GM18517 (cell line): Measurements from ENCODE around the gene CPEB4.

ENCODE experiments used
- ATAC-seq: cut with Tn5 transposase; IDR thresholded peaks from one replicate; pipeline ENCODE4 v1.9.1; 2021; ENCODE audit warnings: mild to moderate bottlenecking, moderate library complexity; ENCODE audit not compliant: unreplicated experiment

The CPEB4 gene

DNA sequence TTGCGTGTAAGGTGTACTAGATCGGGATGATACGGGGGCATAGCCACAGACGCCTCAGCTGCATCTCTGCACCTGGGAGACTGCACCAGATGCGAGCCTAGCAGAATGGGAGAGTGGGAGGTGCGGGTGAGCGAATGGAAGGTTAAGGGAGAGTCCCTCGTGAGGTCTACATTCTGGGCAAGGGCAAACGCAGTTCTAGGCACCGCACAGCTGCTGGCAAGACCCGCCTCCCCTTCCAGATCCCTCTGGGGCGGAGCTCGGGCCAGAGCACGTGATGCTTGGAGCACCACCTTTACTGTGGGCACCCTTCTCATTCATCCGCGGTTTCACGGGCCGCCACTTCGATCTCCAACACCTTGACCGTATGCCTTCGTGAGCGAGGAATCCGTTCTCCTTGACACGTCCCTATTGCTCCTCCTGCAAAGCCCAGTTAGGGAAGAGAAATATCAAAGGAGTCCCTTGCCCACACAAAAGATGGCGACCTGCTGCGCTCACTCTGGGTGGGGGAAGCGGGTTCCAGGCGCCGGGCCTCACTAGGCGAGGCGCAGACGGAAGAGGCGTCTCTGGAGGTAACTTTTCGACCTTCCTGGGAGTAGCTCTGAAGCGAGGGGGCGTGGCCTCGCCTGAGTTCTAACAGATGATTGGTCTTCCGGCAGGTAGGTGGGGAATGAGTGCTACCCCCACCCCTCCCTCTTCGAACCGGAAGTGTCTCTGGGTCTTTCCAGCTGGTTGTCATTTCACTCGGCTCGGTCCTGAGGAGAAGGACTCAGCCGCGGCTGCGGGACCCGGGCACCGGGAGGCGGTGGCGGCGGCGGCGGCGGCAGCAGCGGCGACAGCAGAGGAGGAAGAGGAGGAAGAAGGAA, at the start of gene CPEB4:
CPEB4 (plus strand) TSS at position 740 of the 863 bp plus-strand sequence. CDS start 1,385 bp downstream, outside the sequence.
- peak; percentile 88 for ATAC-seq

DNA sequence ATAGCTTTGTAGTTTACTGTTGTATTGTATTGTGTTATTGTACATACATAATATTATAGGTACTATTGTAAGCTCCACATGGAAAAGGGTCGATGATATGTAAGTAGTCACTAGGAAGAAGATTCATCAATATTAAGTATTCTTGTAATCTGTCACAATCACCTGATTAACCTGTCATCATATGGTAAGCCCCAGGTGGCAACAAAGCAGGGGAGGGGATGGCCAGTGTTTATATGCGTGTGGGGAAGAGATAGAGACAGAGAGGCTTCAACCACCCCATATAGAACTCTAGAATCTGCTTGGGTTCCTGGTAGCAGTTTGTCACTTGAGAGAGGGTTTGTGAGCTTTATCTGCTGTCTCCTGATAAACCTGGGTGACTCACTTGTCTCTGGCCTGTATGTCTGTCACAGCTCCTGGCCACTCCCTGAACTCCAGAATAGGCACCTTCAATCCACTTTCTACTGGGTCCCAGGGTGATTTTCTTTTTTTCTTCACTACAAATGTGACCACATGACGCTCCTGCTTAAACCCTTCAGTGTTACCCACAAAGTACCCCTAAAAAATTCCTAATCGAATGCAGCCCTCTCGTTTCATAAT, 48.9 kb upstream of the CPEB4 start:
- no peak for ATAC-seq

DNA sequence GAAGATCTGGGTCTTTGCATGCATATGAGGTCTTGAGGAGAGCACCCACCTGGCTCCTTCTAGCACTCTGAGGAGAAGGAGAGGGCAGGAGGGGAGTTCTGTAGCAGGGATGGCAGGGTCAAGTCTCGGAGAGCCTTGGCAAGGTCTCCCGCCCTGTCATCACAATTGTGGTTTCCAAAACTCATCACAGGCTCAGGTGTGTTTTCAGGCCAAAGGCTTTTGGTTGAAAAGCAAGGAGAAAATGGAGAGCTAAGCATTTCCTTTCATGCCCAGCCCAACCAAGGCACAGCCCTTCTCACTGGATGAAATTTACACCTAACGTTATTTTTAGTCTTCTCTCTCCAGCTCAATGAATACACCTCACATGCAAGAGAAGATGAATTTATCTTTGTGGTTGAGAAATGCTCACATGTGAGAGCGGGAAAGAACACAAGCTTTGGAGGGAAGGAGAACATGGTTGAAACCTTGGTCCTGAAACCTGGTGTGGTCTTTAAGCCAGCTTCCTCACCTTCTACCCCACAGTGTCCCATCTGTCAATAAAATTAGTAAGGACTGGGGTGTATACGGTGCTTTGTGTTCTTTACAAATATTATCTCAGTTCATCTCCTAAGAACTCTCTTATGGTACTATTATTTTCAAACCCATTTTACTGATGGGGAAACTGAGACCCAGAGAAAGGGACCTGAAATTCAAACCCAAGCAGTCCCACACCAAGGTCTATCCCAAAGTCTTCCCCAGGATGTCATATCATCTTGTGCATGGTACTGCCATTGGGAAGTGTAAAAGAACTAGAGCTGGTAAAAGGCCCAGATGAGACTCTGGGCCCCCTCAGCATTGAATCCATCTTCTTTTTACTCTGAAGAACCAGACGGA, 47.8 kb upstream of the CPEB4 start:
- no peak for ATAC-seq

DNA sequence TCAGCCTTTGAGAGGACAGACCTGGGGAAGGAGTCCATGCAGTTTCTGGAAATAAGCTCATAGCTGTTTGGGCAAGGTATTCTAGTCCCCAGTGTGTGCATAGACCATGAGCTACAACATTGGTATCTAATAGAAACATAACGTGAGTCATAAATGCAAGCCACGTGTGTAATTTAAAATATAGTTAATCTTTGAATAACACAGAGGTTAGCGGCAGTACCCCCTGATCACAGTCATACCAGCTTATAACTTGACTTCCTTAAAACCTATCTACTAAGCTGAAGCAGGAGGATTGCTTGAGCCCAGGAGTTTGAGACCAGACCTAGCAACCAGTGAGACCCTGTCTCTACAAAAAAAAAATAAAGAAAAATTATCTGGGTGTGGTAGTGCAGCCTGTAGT, 46.4 kb upstream of the CPEB4 start:
- ATAC-seq, result no peak

DNA sequence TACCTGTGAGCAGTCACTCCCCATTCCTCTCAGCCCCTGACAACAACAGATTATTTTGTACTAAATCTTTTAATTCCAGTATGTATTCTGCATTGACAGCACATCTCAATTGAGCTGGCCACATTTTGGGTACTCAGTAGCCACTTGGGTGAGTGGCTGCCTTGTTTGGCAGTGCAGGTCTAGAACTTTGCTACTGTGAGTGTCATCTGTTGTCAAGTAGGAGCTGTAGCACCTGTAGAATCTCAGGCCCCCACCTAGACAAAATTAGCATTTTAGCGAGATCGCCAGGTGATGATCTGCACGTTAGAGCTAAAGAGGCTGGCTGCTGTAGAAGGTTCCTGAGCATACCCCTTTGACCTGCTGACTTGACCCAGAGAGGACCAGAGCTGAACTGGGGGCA, 44.4 kb upstream of the CPEB4 start:
- no peak for ATAC-seq

DNA sequence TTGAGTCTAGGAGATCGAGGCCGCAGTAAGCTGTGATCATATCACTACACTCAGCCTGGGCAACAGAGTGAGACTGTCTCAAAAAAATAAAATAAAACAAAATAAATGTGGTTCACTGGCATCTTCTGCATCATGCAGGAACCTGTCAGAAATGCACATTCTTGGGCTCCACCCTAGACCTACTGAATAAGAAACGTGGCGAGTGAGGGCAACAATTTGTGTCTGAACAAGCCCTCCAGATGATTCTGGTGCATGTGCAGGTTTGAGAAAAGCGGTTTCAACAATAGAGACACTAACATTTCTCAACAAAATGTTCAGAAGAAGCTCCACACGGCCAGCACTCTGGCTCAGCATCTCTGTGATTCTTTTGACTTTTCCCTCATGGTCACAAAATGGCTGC, 42.8 kb upstream of the CPEB4 start:
- no peak for ATAC-seq

DNA sequence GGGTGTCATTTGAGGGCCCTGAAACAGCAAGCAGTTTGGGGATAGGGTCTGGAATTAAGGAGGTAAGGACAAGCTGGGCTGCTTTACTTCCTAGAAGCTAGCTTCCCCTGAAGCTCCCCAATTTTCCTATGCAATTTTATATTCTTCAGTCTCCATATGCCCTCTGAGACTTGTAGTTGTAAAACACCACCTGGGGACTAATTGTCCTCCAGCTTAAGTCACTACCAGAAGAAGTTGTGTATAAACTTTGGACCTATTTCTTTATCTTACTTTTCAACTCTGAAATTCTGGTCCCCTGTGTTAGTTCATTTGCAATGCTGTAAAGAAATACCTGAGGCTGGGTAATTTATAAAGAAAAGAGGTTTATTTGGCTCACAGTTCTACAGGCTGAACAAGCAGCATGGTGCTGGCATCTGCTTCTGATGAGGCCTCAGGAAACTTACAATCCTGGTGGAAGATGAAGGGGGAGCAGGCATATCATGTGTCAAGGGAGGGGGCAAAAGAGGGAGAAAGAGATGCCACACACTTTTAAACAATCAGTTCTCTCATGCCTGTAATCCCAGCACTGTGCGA, 41.1 kb upstream of the CPEB4 start:
- ATAC-seq, result no peak

DNA sequence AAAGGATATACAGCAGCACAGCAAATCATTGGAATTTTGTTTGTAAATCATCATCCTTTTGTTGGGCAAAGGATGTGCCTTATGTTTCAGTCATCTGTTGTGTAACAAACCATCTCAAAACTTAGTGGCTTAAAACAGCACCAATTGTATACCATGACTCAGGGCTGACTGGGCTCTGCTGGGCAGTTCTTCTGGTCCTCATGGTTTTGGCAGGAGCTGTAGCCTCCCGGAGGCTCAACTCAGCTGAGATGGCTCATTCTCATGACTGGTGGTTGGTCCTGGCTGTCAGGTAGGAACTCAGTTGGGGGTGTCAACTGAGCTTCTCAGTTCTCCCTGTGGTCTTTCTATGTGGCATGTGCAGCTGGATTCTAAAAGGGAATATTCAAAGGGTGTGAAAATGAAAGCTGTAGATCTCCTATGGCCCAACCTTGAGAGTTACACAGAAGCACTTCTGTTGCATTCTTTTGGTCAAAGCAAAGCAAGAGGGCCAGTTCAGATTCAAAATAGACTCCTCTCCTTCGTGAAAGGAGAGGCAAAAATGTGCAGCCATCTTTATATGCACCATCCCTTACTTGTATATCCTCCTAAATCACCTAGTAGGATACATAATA, 39.1 kb upstream of the CPEB4 start:
- ATAC-seq, result no peak

DNA sequence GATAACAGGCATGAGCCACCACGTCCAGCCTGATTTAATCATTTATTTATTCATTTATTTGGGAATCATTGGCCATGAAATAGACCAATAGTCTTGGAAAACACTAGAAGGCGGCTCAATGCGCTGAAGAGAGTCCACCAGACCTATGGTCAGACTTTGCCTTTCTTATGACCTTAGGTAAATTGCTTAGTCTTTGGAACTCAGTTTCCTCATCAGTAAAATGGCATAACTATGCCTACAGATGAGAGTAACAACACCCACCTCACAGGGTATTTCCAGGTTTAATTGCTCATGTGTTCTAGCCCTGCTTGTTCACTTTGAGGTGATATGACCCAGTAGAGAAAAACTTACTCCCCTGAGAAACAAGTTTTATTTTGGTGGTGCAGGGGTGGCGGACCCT, 38.2 kb upstream of the CPEB4 start:
- ATAC-seq, result no peak

DNA sequence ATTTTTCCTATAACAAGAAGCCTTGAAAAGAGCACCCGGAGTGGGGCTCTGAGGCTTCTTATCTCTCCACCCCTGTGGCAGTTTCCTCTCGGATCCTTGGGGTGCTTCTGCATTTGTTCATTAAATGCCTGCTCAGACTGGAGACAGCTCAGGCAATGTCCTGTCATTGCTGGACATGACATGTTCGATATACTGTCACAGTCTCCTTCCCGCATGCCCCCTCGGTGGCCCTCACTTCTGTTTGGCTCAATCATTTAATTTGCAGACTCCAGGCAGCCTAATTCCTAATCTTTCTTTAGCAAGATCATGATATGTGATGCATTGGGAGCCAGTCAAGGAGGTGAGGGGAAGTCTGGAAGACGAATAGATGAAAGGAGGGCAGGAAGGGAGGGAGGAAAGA, 37.5 kb upstream of the CPEB4 start:
- ATAC-seq, result no peak

DNA sequence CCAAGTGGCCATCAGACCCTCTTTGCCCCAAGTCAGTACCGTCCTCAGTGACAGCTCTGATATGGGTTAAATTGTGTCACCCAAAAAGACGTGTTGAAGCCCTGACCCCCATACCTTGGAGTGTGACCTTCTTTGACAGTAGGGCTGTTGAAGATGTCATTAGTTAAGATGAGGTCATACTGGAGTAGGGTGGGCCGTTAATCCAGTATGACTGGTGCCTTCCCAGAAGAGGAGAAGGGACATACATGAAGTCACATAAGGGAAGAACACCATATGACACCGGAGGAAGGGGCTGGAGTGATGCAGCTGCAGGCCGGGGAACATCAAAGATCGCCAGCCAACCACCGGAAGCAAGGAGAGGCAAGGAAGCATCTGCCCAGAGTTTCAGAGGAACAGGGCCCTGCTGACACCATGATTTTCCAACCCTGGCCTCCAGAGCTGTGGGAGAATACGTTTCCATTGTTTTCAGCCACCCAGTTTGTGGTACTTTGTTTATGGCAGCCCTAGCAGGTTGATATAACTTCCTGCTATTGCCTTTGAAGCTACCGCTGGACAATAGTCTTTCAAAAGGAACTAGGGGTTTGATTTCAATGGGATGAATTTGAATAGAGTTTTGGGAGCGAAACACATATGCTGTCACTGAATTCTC, 36.4 kb upstream of the CPEB4 start:
- ATAC-seq, result no peak

DNA sequence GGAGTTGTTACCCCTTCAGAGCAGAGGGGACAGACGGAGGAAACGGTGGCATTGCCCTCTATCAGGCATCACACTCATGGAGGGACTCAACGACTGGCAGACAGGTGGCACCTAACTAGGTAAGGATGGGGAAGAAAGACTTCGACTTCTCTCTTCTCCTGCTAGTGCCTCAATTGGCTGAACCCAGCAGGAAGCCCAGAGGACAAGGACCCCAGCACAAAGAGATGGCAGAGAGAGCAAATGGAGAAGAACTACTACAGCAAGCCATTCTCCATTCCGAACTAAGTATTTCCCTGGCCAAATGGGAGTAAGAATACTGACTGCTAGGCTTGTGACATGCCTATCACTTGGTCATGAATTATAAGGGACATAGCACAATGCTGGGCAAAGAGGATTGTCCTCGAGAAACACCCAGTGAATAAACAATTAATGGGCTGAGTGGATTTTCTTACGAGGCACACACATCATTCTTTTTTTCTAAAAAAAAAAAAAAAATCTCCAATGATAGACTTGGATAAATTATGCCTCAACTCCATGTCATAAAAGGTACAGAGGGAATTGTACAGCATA, 35.3 kb upstream of the CPEB4 start:
- ATAC-seq, result no peak

DNA sequence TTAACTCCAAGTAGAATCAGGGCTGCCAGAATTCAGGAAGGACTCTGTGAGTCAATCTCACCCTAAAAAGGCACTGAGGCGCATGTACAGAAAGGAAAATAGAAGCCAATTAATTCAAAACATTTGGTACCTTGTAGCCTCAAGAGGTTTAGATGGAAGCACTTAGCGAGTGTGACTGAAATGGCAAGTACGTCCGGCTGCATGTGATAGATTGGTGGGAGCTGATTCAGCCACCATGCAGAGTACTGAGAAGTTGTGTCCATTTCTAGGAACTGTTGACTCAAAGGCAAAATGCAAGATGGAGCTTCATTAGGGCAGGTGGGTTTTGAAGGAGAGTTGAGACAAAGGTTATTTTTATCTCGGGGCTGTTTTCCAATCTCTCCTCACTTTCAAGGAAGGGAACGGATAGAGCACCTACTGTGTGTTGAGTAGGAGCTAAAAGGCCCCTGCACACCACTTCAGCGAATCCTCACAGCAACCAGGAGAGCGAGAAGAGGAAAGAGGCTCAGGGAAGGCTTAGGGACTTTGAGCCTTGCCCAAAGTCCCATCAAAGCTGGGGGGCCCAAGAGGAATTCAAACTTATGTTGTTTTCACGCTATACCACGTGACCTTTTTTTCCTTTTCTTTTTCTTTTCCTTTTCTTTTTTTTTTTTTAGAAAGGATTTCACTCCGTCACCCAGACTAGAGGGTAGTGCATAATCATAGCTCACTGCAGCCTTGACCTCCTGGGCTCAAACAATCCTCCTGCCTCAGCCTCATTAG, 34.6 kb upstream of the CPEB4 start:
- no peak for ATAC-seq

DNA sequence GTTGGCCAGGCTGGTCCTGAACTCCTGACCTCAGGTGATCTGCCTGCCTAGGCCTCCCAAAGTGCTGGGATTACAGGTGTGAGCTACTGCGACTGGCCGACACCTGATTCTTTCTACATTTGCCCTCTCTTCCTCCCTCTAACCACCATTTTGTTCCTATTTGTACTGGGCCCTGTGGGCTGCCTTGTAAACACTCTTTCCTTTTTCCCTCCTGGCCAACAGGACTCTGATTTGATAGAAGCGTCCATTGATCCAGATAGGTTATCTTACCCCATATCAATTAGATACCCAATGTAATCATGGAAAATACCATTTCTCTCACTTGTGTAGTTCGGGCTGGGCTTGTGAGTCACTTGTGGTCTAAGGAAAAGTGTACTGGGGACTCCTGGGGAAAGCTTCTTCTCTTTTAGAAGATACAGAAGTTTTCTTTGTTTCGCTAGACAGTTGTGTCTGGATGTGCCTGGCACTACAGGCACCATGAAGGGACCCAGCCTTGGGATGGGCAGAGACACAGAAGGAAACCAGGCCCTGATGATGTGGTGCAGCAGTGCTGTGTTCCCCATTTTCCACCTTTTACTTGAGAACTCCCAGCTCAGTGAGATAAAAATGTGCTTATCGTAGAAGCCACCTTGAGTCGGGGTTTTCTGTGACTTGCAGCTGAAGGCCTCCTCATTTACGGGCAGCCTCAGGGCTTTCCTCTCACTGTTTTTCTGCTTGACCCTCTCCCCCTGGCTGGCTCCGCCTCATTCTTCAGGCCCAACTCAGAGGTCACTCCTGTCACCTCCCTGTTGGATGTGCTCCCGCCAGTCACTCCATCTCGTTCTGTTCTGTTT, 32.8 kb upstream of the CPEB4 start:
- no peak for ATAC-seq

DNA sequence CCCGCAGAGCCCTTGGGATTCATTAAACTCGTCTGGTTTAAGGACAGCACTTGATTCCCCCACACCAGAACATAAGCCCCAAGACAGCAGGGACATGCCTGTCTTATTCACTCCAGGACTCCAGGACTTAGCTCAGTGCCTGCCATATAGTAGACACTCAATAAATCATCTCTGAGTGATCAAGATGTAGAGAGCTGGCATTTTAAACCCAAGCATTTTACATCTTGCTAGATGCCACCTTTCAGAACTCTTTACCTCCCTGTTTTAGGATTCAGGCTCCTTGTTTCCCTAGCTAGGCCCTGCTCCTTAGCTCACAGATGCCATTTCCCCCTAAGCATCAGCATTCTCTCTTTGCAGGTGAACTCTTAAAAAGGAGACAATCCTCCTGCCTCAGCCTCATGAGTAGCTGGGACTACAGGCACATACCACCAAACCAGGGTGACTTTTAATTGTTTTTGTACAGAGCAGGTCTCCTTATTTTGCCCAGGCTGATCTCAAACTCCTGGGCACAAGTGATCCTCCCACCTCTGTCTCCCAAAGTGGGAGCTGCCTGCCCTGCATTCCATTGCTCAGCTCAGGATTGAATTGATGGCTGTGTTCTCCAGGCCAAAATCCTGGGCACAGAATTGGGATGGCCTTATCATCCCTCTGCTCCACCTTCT, 32.0 kb upstream of the CPEB4 start:
- no peak for ATAC-seq

DNA sequence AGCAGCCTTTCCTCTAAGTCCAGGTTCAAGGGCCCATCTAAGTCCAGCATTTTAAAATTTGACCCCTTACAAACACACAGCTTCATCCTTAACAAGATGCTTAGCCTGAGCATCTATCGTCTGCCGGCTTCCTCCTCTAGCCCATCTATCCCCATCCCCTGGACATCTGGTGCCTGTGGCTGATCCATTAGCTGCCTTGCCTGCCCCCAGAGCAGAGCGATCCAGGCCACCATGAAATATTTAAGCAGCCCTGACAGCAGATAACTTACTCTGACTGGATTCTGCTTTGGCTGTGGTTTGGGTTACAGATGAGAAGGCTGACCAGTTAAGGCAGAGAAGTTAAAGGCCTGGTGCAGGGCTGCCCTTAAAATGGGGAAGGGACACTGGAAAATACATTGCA, 30.9 kb upstream of the CPEB4 start:
- ATAC-seq, result no peak

DNA sequence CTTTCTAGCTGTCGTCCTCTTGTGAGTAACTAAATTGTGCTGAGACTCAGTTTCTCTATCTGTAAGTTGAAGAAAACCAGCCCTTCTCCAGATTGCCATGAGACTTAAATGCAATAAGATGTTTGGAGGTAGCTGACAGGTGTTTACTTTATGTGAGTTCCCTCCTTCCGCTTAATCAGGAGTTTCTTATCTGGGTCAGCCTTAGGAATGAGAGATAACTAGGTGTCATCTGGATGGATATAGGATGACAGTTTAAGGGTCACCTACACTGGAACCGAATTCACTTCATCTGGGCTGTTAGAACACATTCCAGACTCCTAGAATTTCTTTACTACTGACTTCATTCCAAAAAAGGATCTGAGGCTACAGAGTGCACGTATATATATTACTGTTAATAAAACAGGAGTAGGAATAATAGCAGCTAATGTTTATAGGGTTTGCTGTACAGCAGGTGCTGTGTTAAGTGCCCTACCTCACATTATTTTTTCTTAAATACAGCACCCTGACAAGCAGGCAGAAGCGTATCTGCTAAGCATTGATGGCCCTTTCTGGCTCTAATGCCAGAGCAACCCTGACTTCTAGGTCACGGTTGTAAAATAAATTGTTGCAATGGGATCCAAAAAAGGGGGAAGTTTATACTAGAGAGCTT, 30.0 kb upstream of the CPEB4 start:
- no peak for ATAC-seq
